Tibial nerve (tissue), 4 donors: ENCODE measurements around the gene SPACA5. TPM values are rescaled to one million over a fixed set of nuclear protein-coding genes. Genes with fewer than 3 reads are reported as not detected.
"Not testable (repeated sequence)": the region's sequence is repeated elsewhere in the genome, so short reads cannot be mapped to it uniquely, and the experiment has no call there.

Experiments used
- DNase-seq, 2 donors: peaks; one replicate each; pipeline ENCODE4 v3.0.0-alpha.2; 2019; ENCODE audit warnings: low spot score in 2 of 2
- H3K27ac ChIP-seq, 4 donors: fragments of 200-600 bp; sonication (generic) in 3 of 4; one replicate each; pipeline ENCODE4 v1.5.1; 2017 to 2019; ENCODE audit warnings: mild to moderate bottlenecking in 1 of 4
- H3K27me3 ChIP-seq, 2 donors: fragments of 200-600 bp; sonication (generic) in 1 of 2; one replicate each; pipeline versions ENCODE4 v1.5.1 to v1.6.0; 2017 to 2019
- H3K36me3 ChIP-seq, 3 donors: fragments of 200-600 bp; sonication (generic); one replicate each; pipeline ENCODE4 v1.5.1; 2018 to 2019
- H3K4me1 ChIP-seq, 4 donors: fragments of 200-600 bp; sonication (generic) in 3 of 4; one replicate each; pipeline ENCODE4 v1.5.1; 2017 to 2019
- H3K4me3 ChIP-seq, 4 donors: fragments of 200-600 bp; sonication (generic) in 3 of 4; one replicate each; pipeline ENCODE4 v1.5.1; 2017 to 2019; ENCODE audit warnings: mild to moderate bottlenecking in 1 of 4, moderate library complexity in 1 of 4
- H3K9me3 ChIP-seq, 4 donors: fragments of 200-600 bp; sonication (generic) in 3 of 4; one replicate each; pipeline ENCODE4 v1.5.1; 2017 to 2019
- EP300 ChIP-seq, 2 donors: sonication (generic); formaldehyde crosslinking; IDR thresholded peaks; one replicate each; pipeline ENCODE4 v1.6.1; 2017; ENCODE audit warnings: antibody characterized with exemption in 2 of 2, mild to moderate bottlenecking in 1 of 2
- POLR2A ChIP-seq, 2 donors: fragments of 450-650 bp; IDR thresholded peaks; one replicate each; pipeline ENCODE4 v1.6.1; 2017; ENCODE audit warnings: antibody characterized with exemption in 2 of 2, mild to moderate bottlenecking in 2 of 2, moderate library complexity in 2 of 2
- WGBS, 2 donors: methylation state at CpG; one replicate each; pipeline ENCODE4 v1.1.5; 2018; 5-methylcytosine and 5-hydroxymethylcytosine counted together
- total RNA-seq, 4 donors: library from RNA; depleted of rRNA; stranded (reverse); fragments of >200 nt; gene quantifications; one replicate each; pipeline ENCODE4 v1.1.0, GENCODE V29; 2016
- TF ChIP-seq, protein P1 (sequence below), 5 experiments: fragments of 200-600 bp in 3 of 5; fragments of 450-650 bp in 2 of 5; sonication (generic) in 3 of 5; IDR thresholded peaks; one replicate each; pipeline ENCODE4 v1.5.1; 2016 to 2019; ENCODE audit warnings: antibody characterized with exemption in 5 of 5, mild to moderate bottlenecking in 3 of 5, moderate library complexity in 2 of 5

SPACA5 gene
- total RNA-seq, 4 donors from 2014 or later: not detected

DNA sequence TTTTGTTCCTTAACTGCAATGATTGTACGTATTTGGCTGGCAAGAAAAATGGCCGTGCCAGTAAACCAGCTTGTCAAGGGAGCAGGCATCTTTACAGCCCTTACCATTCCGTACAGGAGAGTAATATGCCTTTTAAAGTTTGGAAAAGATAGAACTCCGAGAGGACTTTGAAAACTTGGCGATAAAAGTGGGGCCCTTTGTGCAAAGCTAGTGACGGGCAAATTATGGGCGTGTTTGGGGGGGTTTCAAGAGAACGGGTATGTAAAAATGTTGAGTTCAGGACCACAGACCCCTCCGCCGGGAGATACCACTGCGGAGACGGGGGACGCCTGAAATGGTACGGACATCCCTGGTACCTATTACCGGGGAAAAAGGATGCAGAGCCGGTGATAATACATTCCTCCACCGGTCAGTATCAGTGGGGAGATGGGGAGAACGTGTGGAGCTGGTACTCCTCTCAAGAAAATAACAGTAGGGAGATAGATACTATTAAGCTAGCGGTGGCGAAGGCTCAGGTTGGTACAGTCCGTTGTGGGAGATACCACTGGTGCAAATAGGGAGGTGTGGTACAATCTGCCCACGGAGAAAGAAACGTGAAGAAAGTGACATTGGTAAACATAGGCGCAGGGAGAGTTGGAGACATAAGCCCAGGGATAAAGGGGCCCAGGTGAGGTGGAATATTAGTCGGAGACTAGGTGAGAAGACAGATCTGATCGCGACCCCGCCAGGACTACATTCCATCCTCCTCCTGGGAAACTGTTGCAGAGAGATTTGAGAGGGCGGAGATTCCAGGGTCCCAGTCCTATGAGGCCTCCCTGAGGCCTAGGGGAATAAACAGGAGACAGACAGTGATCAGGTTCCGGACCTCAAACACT lies 14.5 kb downstream of the SPACA5 start:
- peak; percentile 31 to 71 for DNase-seq
- TF ChIP-seq EP300 (IDR thresholded peaks at IDR 0.05) (peak in 1 of 2 donors; percentile 64), POLR2A (IDR thresholded peaks at IDR 0.05) (no peak)
- 1 to 35% methylated on average over 28 to 30 of the region's 30 CpGs for WGBS, 2 donors

DNA sequence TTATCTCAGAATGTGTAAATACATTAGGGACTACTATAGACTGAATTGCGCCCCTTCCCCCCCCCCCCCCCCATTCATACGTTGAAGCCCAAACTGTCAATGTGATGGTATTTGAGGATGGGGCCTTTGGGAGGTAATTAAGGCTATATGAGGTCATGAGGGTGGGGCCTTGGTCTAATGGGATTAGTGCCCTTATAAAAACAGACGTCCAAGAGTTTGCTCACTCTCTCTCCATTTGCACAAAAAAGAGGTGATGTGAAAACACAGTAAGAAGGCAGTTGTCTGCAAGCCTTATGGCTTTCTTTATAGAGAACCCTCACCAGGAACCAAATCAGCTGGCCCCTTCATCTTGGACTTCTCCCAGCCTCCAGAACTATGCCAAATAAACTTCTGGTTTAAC lies 15.3 kb downstream of the SPACA5 start:
- no peak for DNase-seq
- no peak for TF ChIP-seq POLR2A (IDR thresholded peaks at IDR 0.05)
- no peak for TF ChIP-seq EP300 (IDR thresholded peaks at IDR 0.05)
- 38 to 62% methylated on average over 1 to 3 of the region's 3 CpGs for WGBS, 2 donors
- H3K9me3 ChIP-seq: no peaks in the 10 kb centered on the region
- H3K4me1 ChIP-seq: peaks cover 0 to 17% (median 0%) of the 10 kb centered on the region in 4 donors
- peak overlapping the region in 2 of 4 donors; percentile 82 to 93 for H3K27ac ChIP-seq
- no peaks in the 10 kb centered on the region for H3K36me3 ChIP-seq
- H3K27me3 ChIP-seq: no peaks in the 10 kb centered on the region
- peak overlapping the region in 1 of 4 donors; percentile 58 for H3K4me3 ChIP-seq

More for the DNA sequence above, 14.5 kb downstream of the SPACA5 start:
- H3K27me3 ChIP-seq: no peaks in the 10 kb centered on the region
- H3K4me1 ChIP-seq: peaks cover 0 to 10% (median 0%) of the 10 kb centered on the region in 4 donors
- H3K9me3 ChIP-seq: no peaks in the 10 kb centered on the region
- no peaks in the 10 kb centered on the region for H3K36me3 ChIP-seq
- peak overlapping the region; percentile 64 to 93 (median 84) for H3K27ac ChIP-seq
- H3K4me3 ChIP-seq: peak overlapping the region; percentile 28 to 58 (median 43)

DNA sequence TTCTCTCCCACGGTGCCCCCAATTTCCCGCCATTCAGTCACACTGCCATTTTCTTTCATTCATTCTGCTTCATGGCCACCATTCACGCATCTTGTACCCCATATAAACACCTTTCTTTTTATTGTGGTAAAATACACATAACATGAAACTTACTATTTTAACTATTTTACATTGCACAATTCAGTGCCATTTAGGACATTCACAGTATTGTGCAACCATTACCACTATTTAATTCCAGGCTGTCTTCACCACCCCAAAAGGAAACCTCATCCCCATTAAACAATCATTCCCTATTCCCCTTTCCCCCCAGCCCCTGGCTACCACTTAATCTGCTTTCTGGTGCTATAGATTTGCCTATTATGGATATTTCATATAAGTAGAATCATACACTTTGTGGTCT lies 15.9 kb downstream of the SPACA5 start:
- no peaks in the 10 kb centered on the region for H3K36me3 ChIP-seq
- no peaks in the 10 kb centered on the region for H3K9me3 ChIP-seq
- 74 to 90% methylated on average over 3 of the region's 3 CpGs for WGBS, 2 donors
- no peak for DNase-seq
- no peaks in the 10 kb centered on the region for H3K27me3 ChIP-seq
- peaks cover 0 to 17% (median 0%) of the 10 kb centered on the region in 4 donors for H3K4me1 ChIP-seq
- H3K4me3 ChIP-seq: no peak overlapping the region
- no peak overlapping the region for H3K27ac ChIP-seq
- TF ChIP-seq EP300 (IDR thresholded peaks at IDR 0.05): no peak

DNA sequence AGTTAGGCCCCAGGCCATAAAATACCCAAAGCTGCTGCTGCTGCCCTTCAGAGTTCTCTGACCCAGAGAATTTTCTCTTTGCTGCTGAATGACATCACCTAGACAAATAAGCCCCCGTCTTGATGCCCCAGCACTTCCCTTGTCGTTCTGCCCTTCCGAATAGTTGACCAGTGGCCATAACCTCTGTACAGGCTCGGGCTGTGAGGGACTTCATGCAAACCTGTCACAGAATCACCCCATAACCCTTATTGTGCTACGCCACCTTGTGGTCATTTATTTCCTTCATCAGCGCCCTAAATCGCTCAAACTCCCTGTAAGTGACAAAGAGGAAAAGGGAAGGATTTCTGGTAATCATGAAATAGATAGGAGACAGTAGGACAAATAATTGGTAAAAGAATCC lies 18.8 kb downstream of the SPACA5 start:
- peak overlapping the region in 2 of 4 donors; percentile 46 to 54 for H3K27ac ChIP-seq
- WGBS, 2 donors: 2 to 20% methylated on average over 7 of the region's 7 CpGs

DNA sequence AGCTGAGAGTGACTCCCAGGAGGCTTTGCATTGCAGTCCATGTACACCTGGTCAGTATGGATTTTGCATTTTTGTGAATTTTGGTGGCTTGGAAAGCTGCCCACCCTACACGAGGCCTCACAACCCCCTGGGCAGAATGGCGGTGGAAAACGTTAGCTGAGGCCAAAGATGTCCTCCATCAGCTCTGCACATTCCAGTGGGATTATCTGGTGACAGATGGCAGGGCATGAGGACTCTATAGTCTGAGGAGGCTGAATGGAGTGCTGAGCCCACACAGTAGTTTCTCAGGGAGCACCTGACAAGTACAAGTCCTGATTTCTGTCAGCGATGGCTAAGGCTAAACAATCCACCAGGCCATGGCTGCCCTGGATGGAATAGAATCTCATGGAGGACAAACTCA lies 20.8 kb downstream of the SPACA5 start:
- 80% methylated on average over 3 of the region's 4 CpGs; no CpG with 5 or more reads in 1 of the 2 donors for WGBS, 2 donors
- not testable (repeated sequence) for H3K27ac ChIP-seq, H3K9me3 ChIP-seq

More for the DNA sequence above, 18.8 kb downstream of the SPACA5 start:
- H3K27me3 ChIP-seq: no peaks in the 10 kb centered on the region
- H3K9me3 ChIP-seq: no peaks in the 10 kb centered on the region
- H3K4me1 ChIP-seq: peaks cover 0 to 17% (median 0%) of the 10 kb centered on the region in 4 donors
- peak in 1 of 2 donors; percentile 66 for DNase-seq
- H3K4me3 ChIP-seq: no peak overlapping the region
- no peaks in the 10 kb centered on the region for H3K36me3 ChIP-seq
- TF ChIP-seq EP300 (IDR thresholded peaks at IDR 0.05): no peak
- TF ChIP-seq, protein P1, sequence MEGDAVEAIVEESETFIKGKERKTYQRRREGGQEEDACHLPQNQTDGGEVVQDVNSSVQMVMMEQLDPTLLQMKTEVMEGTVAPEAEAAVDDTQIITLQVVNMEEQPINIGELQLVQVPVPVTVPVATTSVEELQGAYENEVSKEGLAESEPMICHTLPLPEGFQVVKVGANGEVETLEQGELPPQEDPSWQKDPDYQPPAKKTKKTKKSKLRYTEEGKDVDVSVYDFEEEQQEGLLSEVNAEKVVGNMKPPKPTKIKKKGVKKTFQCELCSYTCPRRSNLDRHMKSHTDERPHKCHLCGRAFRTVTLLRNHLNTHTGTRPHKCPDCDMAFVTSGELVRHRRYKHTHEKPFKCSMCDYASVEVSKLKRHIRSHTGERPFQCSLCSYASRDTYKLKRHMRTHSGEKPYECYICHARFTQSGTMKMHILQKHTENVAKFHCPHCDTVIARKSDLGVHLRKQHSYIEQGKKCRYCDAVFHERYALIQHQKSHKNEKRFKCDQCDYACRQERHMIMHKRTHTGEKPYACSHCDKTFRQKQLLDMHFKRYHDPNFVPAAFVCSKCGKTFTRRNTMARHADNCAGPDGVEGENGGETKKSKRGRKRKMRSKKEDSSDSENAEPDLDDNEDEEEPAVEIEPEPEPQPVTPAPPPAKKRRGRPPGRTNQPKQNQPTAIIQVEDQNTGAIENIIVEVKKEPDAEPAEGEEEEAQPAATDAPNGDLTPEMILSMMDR (IDR thresholded peaks at IDR 0.05): peak; percentile 35 to 66 (median 47)

DNA sequence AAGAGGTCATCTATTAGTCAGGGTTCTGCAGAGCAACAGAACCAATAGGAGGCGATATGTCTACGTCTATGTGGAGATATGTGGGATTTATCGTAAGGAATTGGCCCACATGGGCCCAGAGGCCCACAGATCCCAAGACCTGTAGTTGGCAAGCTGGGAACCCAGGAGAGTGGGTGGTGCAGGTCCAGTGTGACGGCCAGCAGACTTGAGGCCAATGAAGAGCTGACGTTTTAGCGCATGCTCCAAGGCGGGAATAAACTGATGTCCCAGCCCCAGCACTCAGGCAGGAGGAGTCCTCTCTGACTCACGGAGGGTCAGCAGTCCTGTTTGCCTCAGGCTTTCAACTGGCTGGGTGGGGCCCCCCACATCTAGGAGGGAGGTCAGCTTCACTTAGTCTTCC lies 21.3 kb downstream of the SPACA5 start:
- Histone ChIP-seq H3K36me3 (no peaks in the 10 kb centered on the region), H3K9me3 (no peaks in the 10 kb centered on the region), H3K27me3 (no peaks in the 10 kb centered on the region), H3K4me1 (peaks cover 0 to 17% (median 0%) of the 10 kb centered on the region in 4 donors), H3K27ac (no peak overlapping the region), H3K4me3 (no peak overlapping the region)
- no peak for DNase-seq
- WGBS, 2 donors: 79 to 96% methylated on average over 5 to 8 of the region's 8 CpGs
- TF ChIP-seq, protein P1 (IDR thresholded peaks at IDR 0.05): no peak
- TF ChIP-seq POLR2A (IDR thresholded peaks at IDR 0.05) (no peak), EP300 (IDR thresholded peaks at IDR 0.05) (no peak)

More for the DNA sequence above, 20.8 kb downstream of the SPACA5 start:
- peaks cover 0 to 17% (median 0%) of the 10 kb centered on the region in 4 donors for H3K4me1 ChIP-seq
- H3K27me3 ChIP-seq, H3K4me3 ChIP-seq, H3K36me3 ChIP-seq, DNase-seq: not testable (repeated sequence)

DNA sequence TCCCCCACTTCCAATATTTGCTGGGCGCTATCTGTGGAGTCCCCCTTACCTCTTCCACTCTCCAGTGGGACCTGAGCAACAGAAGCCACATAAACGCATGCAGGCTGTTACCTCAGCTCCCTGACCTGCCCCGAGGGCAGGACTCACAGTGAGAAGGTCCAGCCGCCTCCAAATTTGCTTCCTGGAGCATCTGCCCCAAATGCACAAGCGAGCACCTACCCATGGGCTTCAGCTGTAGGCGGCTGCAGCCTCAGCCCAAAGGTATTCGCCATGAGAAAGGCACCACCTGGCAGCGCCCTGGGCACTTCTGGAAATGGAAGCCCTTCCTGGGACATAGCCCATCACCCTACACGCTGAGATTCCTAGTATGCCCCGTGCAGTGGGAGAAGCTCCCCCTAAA lies 23.4 kb downstream of the SPACA5 start:
- Histone ChIP-seq H3K27me3 (no peaks in the 10 kb centered on the region), H3K4me1 (peaks cover 0 to 16% (median 0%) of the 10 kb centered on the region in 4 donors), H3K27ac (no peak overlapping the region), H3K4me3 (no peak overlapping the region), H3K36me3 (no peaks in the 10 kb centered on the region), H3K9me3 (no peaks in the 10 kb centered on the region)
- no peak for DNase-seq
- TF ChIP-seq POLR2A (IDR thresholded peaks at IDR 0.05): no peak
- TF ChIP-seq, protein P1 (IDR thresholded peaks at IDR 0.05): no peak
- WGBS, 2 donors: 83 to 93% methylated on average over 3 to 10 of the region's 10 CpGs

DNA sequence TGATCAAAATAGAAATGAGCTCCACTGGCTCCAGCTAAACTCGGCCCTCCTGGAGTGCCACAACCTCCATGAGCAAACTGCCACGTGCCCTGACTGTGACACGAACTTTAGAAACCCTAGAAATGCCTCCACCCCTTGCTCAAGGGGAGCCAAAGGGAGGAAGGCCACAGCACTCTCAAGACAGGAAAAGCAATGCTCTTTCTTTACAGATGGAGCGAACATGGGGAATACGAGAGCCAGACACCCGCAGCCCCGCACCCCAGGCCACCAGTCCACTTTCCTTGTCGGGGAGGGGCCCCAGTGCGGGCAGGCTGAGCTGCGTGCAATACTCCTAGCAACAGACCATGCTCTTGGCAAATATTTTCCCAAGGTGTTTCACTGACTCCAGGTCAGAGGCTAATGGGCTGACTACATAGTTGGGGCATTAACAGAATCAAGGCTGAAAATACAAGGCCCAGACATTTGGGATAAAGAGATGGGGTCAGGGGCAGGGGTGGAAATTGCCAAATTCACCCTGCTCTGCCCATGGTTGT lies 23.9 kb downstream of the SPACA5 start:
- H3K36me3 ChIP-seq, H3K4me3 ChIP-seq, H3K27me3 ChIP-seq, H3K9me3 ChIP-seq, H3K27ac ChIP-seq, DNase-seq: not testable (repeated sequence)
- 73 to 86% methylated on average over 6 to 10 of the region's 10 CpGs for WGBS, 2 donors
- peaks cover 0 to 12% (median 0%) of the 10 kb centered on the region in 4 donors for H3K4me1 ChIP-seq
